Stomach (tissue), 9 donors: Measurements from ENCODE around the gene KIAA0930. TPM values are rescaled to one million over a fixed set of nuclear protein-coding genes. Genes with fewer than 3 reads are reported as not detected.

Experiments
- DNase-seq, 2 donors: peaks; one replicate each; pipeline versions ENCODE4 v3.0.0 to v3.0.0-alpha.2; 2013 to 2019
- H3K27ac ChIP-seq, 5 donors: fragments of 200-600 bp in 4 of 5; sonication (generic) in 4 of 5; one replicate each; pipeline ENCODE4 v1.5.1; 2013 to 2019; ENCODE audit warnings: mild to moderate bottlenecking in 1 of 5, moderate library complexity in 1 of 5
- H3K27me3 ChIP-seq, 3 donors: fragments of 200-600 bp; sonication (generic); one replicate each; pipeline ENCODE4 v1.5.1; 2017 to 2019; ENCODE audit warnings: mixed run types in 1 of 3
- H3K36me3 ChIP-seq, 4 donors: fragments of 200-600 bp; sonication (generic); 1 replicate in 3 of 4; 2 replicates in 1 of 4; pipeline ENCODE4 v1.5.1; 2016 to 2019
- H3K4me1 ChIP-seq, 4 donors: fragments of 200-600 bp; sonication (generic); one replicate each; pipeline ENCODE4 v1.5.1; 2016 to 2019
- H3K4me3 ChIP-seq, 4 donors: fragments of 200-600 bp; sonication (generic) in 3 of 4; one replicate each; pipeline ENCODE4 v1.5.1; 2016 to 2019; ENCODE audit warnings: mild to moderate bottlenecking in 1 of 4
- H3K9me3 ChIP-seq, 4 donors: fragments of 200-600 bp; sonication (generic); one replicate each; pipeline ENCODE4 v1.5.1; 2016 to 2019
- EP300 ChIP-seq: sonication (generic); formaldehyde crosslinking; IDR thresholded peaks from one replicate; pipeline ENCODE4 v1.6.1; 2017; ENCODE audit warnings: antibody characterized with exemption
- POLR2A ChIP-seq, 4 donors: fragments of 450-650 bp; IDR thresholded peaks; one replicate each; pipeline ENCODE4 v1.6.1; 2016; ENCODE audit warnings: antibody characterized with exemption in 4 of 4, control low read depth in 2 of 4, mild to moderate bottlenecking in 1 of 4, moderate library complexity in 1 of 4
- POLR2AphosphoS5 ChIP-seq, 3 donors: sonication (generic); formaldehyde crosslinking; IDR thresholded peaks; one replicate each; pipeline ENCODE4 v1.6.1; 2016; ENCODE audit warnings: antibody characterized with exemption in 3 of 3
- WGBS, 5 donors: extraction: QIAGEN DNeasy Blood & Tissue Kit in 3 of 5; methylation state at CpG; one replicate each; pipeline versions ENCODE4 v1.1.5 to v1.1.7; 2013 to 2018; 5-methylcytosine and 5-hydroxymethylcytosine counted together
- intact Hi-C: fragments of 100-400 bp; cut with DNase I; formaldehyde crosslinking; loops from one replicate; pipeline ENCODE4 v1.15.1; 2023; ENCODE audit warnings: low total_unique reads
- polyA plus RNA-seq, 3 donors: library from polyadenylated mRNA; stranded (reverse); fragments of 200-250 nt; gene quantifications; one replicate each; pipeline ENCODE4 v1.2.3, GENCODE V29; 2013
- total RNA-seq, 5 donors: library from RNA; depleted of rRNA; stranded (reverse); fragments of >200 nt; gene quantifications; one replicate each; pipeline versions ENCODE4 v1.1.0 to v1.2.3, GENCODE V29; 2014 to 2016
- TF ChIP-seq, protein P1 (sequence below), 7 experiments: fragments of 450-650 bp in 4 of 7; fragments of 200-600 bp in 3 of 7; sonication (generic) in 3 of 7; IDR thresholded peaks; one replicate each; pipeline ENCODE4 v1.5.1; 2016 to 2019; ENCODE audit warnings: antibody characterized with exemption in 7 of 7, control low read depth in 2 of 7, mild to moderate bottlenecking in 1 of 7
- donor health status: healthy with polysubstance abuse.
- donor health status: Bipolar disorder and iron deficiency.
- donor health status: healthy.

The KIAA0930 gene
- total and polyA plus RNA-seq, 8 donors, result 7.1 to 42.3 (median 18.4) TPM

DNA sequence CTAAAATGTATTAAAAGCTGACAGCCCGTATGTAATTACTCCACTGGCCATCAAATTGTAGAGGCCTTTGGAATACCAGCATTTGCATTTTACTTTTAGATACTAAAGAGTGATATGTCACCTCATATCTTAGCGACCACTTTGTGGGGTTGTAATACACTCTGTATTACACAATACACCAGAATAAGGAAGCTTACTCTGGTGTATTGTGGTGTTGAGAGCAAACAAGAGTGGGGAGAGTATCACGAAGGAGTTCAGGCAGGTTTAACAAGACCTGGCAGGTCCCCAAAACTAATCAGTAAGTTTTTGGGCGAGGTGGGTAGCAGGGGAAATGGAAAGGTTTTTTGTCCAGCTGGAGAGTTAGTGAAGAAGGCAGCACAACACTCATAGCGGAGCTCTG is 73.8 kb downstream of the KIAA0930 start:
- Histone ChIP-seq H3K4me1 (peaks cover 18 to 67% (median 46%) of the 10 kb centered on the region in 4 donors), H3K27me3 (no peaks in the 10 kb centered on the region), H3K27ac (peak overlapping the region in 2 of 5 donors; percentile 21 to 23), H3K9me3 (no peaks in the 10 kb centered on the region), H3K4me3 (no peak overlapping the region), H3K36me3 (peaks cover 27 to 44% (median 42%) of the 10 kb centered on the region in 4 donors)
- WGBS, 5 donors, result 35 to 53% (median 46%) methylated on average over 5 of the region's 5 CpGs
- DNase-seq, result peak in 1 of 2 donors; percentile 50
- TF ChIP-seq POLR2AphosphoS5 (IDR thresholded peaks at IDR 0.05), result peak in 1 of 3 donors; percentile 53
- TF ChIP-seq EP300, result no peak
- intact Hi-C loops, result no loop called here

DNA sequence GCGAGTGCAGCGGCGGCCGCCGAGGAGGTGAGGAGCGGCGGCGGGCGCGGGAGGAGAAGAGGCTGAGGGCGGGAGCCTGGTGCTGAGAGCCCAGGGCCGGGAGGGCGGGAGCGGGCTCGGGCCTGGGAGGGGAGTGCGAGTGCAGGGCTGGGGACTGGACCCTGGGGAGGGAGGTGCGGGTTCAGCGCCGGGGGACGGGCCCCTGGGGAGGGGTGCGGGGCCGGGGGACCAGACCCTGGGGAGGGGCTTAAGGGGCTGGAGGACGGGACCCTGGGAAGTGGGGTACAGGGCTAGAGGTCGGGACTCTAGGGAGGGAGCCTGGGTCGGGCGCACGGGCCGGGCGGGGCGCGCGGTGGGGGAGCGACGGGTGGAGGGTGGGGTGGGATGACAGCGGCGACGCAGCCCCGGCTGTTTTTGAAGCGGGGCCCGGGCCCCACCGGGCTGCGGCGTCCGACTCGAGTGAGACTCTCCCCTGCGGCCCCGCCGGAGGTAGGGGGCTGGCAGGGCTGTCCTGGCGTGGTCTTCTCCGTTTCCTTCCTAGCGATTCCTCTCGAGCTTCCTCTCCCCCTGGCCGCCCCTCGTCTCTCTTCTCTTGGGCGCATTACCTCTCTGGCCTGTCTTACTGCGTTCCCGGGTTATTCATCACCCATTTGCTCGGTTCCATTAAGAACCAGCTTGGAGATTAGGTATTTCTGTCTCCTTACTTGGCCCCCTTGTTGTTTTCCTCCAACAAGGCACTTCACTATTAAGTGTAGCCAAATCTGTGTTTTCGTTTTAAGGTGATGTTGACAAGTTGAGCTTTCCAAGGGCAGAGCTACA is 76.2 kb downstream of the KIAA0930 start:
- H3K27ac ChIP-seq, result peak overlapping the region; percentile 90 to 96 (median 95)
- H3K4me1 ChIP-seq, result peaks cover 21 to 80% (median 60%) of the 10 kb centered on the region in 4 donors
- DNase-seq, result peak; percentile 34 to 66
- intact Hi-C loops, result no loop called here
- peak overlapping the region; percentile 77 to 99 (median 83) for H3K4me3 ChIP-seq
- no peaks in the 10 kb centered on the region for H3K27me3 ChIP-seq
- 0 to 2% (median 1%) methylated on average over 26 to 58 of the region's 59 CpGs for WGBS, 5 donors
- no peaks in the 10 kb centered on the region for H3K9me3 ChIP-seq
- TF ChIP-seq POLR2A (IDR thresholded peaks at IDR 0.05), result no peak
- TF ChIP-seq, protein P1, sequence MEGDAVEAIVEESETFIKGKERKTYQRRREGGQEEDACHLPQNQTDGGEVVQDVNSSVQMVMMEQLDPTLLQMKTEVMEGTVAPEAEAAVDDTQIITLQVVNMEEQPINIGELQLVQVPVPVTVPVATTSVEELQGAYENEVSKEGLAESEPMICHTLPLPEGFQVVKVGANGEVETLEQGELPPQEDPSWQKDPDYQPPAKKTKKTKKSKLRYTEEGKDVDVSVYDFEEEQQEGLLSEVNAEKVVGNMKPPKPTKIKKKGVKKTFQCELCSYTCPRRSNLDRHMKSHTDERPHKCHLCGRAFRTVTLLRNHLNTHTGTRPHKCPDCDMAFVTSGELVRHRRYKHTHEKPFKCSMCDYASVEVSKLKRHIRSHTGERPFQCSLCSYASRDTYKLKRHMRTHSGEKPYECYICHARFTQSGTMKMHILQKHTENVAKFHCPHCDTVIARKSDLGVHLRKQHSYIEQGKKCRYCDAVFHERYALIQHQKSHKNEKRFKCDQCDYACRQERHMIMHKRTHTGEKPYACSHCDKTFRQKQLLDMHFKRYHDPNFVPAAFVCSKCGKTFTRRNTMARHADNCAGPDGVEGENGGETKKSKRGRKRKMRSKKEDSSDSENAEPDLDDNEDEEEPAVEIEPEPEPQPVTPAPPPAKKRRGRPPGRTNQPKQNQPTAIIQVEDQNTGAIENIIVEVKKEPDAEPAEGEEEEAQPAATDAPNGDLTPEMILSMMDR (IDR thresholded peaks at IDR 0.05), result no peak
- peaks cover 6 to 19% (median 17%) of the 10 kb centered on the region in 4 donors for H3K36me3 ChIP-seq

DNA sequence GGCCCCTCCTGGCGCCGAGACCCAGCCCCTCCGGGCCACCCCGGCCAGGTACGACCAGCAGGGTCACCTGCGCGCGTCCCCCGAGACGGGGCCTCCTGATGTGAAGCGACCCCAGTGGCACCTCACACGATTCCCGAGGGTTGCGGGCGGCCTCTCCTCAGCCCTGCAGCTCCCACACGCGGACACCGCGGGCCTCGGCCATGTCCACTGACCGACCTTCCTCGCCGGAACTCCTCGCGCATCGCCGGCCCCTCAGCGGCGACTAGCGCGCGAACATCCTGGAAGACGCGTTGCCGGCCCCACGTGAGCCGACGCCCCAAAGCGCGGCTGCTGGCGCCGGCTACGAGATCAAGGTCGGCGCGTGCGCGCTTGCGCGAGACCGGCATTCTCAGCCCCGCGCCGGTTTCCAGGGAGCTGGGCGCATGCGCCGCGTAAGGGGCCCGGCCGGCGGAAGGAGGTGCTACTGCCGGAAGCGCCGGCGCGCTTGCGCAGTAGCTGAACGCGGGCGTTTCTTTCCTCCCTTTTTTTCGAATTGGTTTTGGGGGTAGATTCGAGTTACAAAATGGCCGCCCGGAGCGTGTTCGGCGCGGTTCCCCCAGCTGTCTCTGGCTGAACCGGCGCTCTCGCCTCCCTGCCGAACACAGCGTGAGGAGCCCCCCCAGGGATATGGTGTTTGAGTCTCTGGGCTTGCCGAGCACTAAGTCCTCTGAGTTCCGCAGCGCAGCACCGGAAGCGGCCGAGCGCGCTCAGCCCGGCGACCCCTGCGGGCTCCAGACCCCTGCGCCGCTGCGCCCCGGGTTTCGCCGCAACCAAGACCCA is 77.0 kb downstream of the KIAA0930 start, which contains the start of gene NUP50:
TSS of gene NUP50 (plus strand) at position 475 of the 819 bp plus-strand sequence. CDS start 4,253 bp downstream, outside the sequence.
- Histone ChIP-seq H3K4me3 (peak within 1 kb of the TSS; percentile 77 to 99 (median 83)), H3K27ac (peak within 1 kb of the TSS; percentile 90 to 96 (median 95)), H3K9me3 (no peaks in the 10 kb centered on the region), H3K4me1 (peaks cover 28 to 86% (median 64%) of the 10 kb centered on the region in 4 donors), H3K27me3 (no peaks in the 10 kb centered on the region), H3K36me3 (peaks cover 0 to 11% (median 9%) of the 10 kb centered on the region in 4 donors)
- intact Hi-C loops, result no loop called here
- TF ChIP-seq, protein P1 (IDR thresholded peaks at IDR 0.05), result no peak
- TF ChIP-seq POLR2AphosphoS5 (IDR thresholded peaks at IDR 0.05) (peak; percentile 70 to 97 (median 96)), POLR2A (IDR thresholded peaks at IDR 0.05) (peak in 1 of 4 donors; percentile 62), EP300 (no peak)
- peak; percentile 98 to 99 for DNase-seq
- WGBS, 5 donors, result 0 to 1% (median 1%) methylated on average over 16 to 100 of the region's 100 CpGs

DNA sequence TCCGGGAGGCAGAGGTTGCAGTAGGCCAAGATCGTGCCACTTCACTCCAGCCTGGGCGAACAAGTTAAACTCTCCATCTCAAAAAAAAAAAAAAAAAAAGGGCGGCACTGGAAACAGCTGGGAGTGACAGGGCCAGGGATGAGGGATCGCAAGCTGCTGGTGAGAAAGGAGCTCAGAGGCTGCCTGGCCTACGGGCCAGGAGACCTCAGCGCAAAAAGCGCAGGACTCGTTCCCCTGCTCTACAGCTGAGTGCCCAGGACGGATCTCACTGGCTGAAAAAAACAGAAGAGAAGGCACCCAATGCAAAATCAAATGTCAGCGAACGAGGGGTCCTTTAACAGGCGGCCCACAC is 77.6 kb downstream of the KIAA0930 start:
- intact Hi-C loops, result no loop called here
- Histone ChIP-seq H3K9me3 (no peaks in the 10 kb centered on the region), H3K27ac (peak overlapping the region; percentile 90 to 96 (median 94)), H3K4me1 (peaks cover 34 to 87% (median 69%) of the 10 kb centered on the region in 4 donors), H3K4me3 (peak overlapping the region; percentile 77 to 99 (median 83)), H3K27me3 (no peaks in the 10 kb centered on the region), H3K36me3 (peaks cover 0 to 5% (median 3%) of the 10 kb centered on the region in 4 donors)
- TF ChIP-seq POLR2A (IDR thresholded peaks at IDR 0.05) (no peak), POLR2AphosphoS5 (IDR thresholded peaks at IDR 0.05) (no peak), EP300 (no peak)
- TF ChIP-seq, protein P1 (IDR thresholded peaks at IDR 0.05), result no peak
- peak in 1 of 2 donors; percentile 70 for DNase-seq
- WGBS, 5 donors, result 1 to 13% (median 3%) methylated on average over 10 to 13 of the region's 13 CpGs
